NCI-H748 treated with DMSO at 0.1 percent for 48 hours (cell line): Measurements from ENCODE around the gene AKT3.

Experiments used
- DNase-seq: peaks from one replicate; lab custom pipeline; 2025; lab: John Stamatoyannopoulos, UW

AKT3 gene

GRCh38 chr1:243507001-243507671, 342.9 kb downstream of the AKT3 start:
- no peak for DNase-seq

- DNase-seq, result no peak
Measured at GRCh38 chr1:243505986-243506689, 343.9 kb downstream of the AKT3 start.

- no peak for DNase-seq
Measured at GRCh38 chr1:243503155-243503554, 346.9 kb downstream of the AKT3 start.

- no peak for DNase-seq
Measured at GRCh38 chr1:243501002-243501401, 349.0 kb downstream of the AKT3 start.

- DNase-seq, result no peak
Measured at GRCh38 chr1:243500512-243500911, 349.5 kb downstream of the AKT3 start.

- DNase-seq, result no peak
Measured at GRCh38 chr1:243499711-243500110, 350.3 kb downstream of the AKT3 start.

GRCh38 chr1:243499248-243499647, 350.8 kb downstream of the AKT3 start:
- no peak for DNase-seq

- no peak for DNase-seq
Measured at GRCh38 chr1:243497939-243498681, 351.9 kb downstream of the AKT3 start.

- no peak for DNase-seq
Measured at GRCh38 chr1:243496806-243497205, 353.2 kb downstream of the AKT3 start.

- DNase-seq, result no peak
Measured at GRCh38 chr1:243496187-243496646, 353.8 kb downstream of the AKT3 start.

GRCh38 chr1:243495442-243496186, 354.4 kb downstream of the AKT3 start:
- no peak for DNase-seq

- no peak for DNase-seq
Measured at GRCh38 chr1:243494741-243495431, 355.2 kb downstream of the AKT3 start.

- no peak for DNase-seq
Measured at GRCh38 chr1:243493156-243494129, 356.6 kb downstream of the AKT3 start.

- no peak for DNase-seq
Measured at GRCh38 chr1:243490748-243491686, 359.0 kb downstream of the AKT3 start.

GRCh38 chr1:243489681-243490546, 360.1 kb downstream of the AKT3 start:
- no peak for DNase-seq

GRCh38 chr1:243489158-243489527, 360.9 kb downstream of the AKT3 start:
- no peak for DNase-seq

GRCh38 chr1:243488459-243489157, 361.4 kb downstream of the AKT3 start:
- no peak for DNase-seq
